GDM1 (cell line): ENCODE results near the gene TSKU.

Experiments
- DNase-seq: peaks from one replicate; lab custom pipeline; 2025; lab: John Stamatoyannopoulos, UW

TSKU gene, protein sequence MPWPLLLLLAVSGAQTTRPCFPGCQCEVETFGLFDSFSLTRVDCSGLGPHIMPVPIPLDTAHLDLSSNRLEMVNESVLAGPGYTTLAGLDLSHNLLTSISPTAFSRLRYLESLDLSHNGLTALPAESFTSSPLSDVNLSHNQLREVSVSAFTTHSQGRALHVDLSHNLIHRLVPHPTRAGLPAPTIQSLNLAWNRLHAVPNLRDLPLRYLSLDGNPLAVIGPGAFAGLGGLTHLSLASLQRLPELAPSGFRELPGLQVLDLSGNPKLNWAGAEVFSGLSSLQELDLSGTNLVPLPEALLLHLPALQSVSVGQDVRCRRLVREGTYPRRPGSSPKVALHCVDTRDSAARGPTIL

DNA sequence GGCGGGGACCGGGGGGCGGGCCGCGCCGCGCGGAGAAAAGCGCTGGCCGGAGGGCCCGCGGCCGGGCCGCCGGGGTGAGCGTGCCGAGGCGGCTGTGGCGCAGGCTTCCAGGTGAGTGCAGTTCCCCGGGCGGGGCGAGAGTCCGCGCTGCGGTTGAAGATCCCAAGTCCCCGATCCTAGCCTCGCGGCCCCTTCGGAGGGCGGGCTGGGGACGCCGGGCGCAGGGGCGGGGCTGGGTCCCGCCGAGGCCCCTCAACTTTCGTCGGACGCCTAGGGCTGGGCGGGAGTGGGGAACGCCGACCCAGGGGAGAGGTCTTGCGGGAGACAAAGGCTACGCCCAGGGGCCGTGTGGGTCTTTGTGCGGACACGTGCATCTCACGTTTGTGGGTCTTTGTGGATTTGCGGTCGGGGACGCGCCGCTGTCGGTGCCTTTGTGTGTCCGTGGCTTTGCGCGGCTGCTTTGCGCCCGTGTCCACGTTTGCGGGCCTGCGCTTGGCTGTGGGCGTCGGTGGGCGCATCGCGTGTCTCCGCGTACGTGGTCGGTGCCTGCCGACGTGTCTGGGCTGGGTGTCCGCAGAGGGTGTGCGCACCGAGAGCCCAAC, at the start of gene TSKU:
Gene TSKU, plus strand, starts transcription at position 63 of the 602 bp plus-strand sequence. CDS start 12,261 bp downstream, outside the sequence.
- DNase-seq = no peak

DNA sequence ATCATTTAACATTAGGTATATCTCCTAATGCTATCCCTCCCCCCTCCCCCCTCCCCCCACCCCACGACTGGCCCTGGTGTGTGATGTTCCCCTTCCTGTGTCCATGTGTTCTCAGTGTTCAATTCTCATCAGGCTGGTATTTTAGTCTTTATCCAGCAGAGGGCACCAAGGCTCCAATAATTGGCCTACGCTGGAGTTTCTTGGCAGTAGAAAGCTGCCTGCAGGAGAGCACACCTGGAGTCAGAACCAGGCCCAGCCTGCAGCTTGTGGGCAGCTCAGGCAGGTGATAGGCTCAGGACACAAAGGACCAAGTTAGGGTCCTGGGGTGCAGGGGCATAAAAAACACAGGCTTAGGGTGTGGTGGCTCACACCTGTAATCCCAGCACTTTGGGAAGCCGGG, 49.2 kb upstream of the TSKU start:
- peak; percentile 58 for DNase-seq

DNA sequence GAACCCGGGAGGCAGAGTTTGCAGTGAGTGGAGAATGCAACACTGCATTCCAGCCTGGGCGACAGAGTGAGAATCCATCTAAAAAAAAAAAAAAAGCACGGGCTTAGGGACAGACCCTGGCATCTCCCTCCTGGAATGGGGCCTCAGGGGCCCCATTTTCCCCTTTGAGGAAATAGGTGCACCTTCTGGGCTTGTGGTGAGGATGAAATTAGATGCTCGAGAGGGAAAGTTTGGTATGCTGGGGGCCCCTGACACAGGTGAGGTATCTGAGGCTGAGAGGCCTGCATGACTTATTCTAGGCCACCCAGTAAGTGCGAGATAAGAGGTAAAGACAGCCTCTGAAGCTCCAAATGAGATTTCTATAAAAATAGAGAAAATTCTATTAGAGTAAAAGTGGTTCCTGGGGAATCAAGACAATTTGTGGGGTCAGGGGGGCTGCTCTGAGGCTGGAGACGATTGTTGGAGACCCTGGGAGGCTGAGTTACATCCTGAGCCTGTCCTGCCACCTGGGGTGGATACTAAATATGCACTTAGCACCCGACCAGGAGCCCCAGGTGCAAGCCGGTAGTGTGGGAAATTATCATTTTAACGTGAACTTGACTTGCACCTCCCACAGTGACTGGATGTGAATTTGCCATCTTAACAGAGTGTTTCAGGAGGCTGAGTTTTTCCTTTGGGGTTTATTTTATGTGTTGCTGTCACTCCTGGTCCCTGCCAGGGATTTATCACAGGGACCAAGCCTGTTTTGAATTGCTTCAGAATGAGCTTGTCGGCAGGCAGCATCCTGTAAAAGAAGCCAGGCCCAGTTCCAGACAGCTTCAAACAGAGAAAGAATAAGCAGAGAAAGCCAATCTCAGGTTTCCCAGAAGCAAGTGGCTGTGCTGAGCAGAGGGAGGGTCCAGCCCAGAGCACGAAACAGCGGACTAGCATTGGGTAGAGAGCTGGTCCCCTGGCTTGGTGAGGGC, 48.4 kb upstream of the TSKU start:
- DNase-seq = no peak

DNA sequence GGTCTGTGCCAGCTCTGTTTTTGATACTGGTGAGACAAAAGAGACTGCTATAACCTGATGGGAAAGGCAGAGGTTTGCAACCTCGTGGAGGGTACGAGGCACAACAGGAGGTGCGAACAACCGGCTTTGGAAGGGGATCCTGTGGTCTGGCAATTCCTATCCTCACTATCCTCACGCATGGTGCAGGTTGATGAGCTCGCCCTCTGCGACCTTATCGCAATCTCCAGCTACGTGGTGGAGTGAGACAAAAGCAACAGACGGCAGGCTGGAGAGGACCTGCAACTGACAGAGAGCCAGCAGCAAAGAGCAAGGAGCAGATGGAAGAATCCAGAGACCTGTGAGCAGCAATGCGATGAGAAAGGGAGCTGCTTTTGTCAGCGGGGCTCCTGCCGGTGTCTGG, 47.3 kb upstream of the TSKU start:
- DNase-seq = no peak

DNA sequence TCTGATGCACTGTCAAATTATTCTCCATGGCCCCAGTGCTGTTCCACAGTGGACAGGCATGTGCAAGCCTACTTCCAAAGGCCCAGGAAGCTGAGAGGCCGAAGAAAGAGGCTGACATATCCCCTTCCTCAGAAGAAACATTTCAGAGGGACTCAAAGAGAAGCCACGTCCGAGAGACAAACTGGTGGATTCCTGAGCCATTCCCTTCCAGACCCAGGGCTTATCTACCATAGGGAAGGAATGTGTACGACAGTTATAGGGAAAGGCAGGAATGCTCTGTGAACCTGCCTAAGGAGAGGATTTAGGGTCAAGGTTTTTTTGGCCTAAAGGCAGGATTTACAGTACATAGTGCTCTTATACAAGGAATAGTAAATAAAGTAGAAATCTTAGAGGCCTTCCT, 46.9 kb upstream of the TSKU start:
- DNase-seq = no peak

DNA sequence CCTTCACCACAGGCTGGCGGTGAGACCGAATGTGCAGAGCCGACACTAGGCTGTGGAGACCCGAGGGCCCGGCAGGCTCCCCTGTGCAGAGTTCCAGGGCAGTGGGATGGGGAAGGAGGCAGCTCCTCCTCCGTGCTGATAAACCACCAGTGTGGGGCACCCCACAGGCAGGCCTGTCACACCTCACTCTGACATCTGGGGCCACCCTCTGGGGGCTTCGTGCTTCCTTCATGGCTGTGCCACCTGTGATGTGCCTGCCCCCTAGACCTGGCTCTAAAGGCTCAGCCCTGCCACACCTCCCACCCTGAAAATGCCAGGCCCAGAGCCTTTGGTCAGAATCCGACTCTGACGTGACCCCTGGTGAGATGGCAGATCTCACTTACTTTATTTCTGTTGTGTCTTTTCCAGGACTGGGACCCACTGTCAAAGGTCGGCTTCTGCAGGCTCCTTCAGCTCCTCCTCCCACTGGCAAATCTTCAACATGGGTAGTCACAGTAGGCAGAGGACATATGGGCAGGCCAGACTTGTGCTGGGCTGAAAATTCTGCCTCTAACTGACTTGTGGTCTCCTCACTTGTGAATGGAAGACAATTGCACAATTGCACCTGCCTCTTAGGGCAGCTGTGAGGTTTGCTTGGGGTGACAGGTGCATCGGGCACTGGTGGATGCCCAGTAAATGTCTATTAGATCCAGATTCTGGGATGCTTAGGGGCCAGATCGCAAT, 46.2 kb upstream of the TSKU start:
- no peak for DNase-seq

DNA sequence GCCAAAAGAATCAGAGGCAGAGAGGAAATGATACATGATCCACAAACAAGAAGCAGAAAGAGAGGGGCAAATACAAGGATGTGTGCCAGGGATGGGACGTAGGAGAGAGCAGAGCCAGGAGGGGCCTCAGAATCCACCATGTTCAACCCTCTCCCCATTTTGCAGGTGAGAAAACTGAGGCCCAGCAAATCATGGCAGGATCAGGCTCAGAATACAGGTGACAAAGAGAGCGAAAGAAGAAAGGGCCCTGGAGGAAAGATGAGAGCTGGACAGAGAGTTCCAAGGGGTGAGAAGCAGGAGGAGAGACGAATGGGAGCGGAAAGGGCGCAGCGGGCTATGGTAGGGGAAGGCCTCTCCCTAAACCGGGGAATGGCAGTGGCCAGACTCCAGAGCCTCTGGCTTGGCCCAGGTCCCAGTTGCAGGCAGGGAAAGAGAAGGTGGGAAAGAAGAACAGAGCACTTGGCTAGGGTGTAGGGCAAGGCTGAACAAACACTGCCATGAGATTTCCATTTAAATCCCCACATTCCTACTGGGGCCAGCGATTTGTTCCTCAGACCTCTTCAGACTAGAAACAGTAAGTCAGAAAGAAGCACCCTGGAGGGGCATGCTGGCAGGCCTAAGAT, 44.4 kb upstream of the TSKU start:
- no peak for DNase-seq

DNA sequence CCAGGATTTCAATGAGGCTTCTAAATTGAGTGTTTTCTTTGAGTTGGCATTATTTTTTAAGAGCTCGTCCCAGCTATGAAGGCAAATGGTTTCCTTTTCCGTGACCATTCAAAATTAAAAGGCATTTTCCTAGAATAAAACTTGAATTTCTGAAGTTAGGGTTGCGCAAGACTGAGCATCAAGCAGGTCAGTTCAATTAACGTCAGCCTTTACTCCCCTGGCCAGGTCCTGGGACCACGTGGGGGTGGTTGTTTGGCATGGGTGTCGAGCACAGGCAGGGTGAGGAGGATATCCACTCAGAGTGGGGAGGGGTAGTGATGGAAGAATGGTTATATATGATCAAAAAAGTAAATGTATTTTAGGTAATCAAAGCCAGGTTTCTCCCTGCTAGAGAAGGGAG, 43.4 kb upstream of the TSKU start:
- no peak for DNase-seq

DNA sequence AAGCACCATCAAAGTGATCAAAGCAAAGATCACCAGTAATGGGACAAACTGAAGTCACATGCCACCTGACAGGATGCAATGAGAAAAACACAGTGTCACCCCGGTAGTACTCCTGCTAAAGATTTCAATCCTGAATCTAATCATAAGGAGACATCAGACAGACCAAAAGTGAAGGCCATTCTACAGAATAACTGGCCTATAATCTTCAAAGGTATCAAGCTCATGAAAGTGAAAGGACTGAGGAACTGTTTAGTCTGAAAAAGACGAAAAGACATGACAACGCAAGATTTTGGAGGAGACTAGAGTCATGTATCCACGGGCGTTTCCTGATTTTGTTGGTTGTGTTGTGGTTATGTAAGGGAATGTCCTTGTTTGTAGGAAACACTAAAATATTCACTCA, 42.4 kb upstream of the TSKU start:
- DNase-seq = no peak

DNA sequence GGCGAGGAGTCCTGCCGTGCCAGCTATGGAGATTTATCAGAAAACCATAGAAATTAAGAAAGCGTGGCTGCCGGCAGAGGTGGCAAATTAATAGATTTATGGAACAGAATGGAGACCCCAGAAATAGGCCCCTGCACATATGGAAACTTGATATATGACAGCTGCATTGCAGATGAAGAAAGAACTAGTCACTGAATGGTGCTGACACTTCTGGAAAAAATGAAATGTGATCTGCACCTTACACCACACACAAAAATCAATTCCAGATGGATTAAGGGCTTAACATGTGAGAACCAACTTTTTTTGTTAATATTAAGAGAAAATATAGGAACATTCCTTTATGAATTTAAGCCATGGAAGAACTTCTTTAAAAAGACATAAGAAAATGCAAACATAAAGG, 40.3 kb upstream of the TSKU start:
- no peak for DNase-seq

DNA sequence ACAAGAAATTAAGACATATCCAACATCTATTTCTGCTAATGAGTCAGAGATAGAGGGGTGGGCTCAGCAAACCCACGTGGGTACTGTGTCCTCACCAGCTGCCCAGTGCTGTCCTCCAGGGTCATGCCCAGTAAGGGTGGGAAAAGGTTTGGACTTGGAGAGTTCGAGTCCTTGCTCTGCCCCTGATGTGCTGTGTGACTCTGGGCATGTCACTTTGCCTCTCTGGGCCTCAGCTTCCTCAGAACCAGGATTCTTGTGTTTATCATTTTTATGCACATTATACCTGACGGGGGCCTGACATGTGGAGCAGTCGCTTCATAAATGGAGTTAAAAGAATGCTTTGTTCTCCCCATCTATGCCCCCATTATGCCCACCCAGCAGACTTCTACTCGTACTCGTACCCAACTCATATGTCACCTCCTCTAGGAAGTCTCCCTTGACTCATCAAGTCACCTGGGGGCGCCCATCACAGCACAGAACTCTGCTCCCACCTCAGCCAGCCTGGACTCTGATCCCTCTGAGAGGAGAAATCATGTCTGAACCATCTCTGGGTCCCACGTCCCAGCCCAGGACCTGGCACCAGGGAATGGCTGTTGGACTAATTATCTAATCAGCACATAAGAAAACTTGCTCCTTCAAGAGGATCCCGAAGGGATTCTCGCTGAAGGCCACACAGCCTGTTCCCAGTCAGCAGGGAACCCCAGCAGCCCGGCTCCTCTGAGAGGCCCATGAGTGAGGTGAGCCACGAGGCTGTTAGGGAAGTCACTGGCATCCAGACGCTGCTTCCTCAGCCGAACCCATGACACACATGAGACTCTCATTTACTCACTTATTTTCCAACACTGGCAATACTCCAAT, 38.7 kb upstream of the TSKU start:
- DNase-seq = no peak

DNA sequence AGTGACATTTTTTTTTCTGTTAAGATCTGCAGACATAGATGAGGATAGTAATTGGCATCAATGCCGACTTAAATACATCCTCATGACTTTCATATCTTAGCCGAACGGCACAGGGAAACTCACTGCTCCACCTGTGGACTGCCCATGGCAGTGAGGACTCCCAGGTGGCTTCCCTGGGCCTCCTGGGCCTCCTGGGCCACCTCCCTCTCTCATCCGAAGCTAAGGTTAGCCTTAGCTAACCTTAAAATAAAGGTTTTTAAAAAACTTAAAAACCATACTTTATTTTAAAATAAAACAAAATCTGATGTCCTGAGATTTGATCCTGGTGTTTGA, 38.1 kb upstream of the TSKU start:
- DNase-seq = no peak

DNA sequence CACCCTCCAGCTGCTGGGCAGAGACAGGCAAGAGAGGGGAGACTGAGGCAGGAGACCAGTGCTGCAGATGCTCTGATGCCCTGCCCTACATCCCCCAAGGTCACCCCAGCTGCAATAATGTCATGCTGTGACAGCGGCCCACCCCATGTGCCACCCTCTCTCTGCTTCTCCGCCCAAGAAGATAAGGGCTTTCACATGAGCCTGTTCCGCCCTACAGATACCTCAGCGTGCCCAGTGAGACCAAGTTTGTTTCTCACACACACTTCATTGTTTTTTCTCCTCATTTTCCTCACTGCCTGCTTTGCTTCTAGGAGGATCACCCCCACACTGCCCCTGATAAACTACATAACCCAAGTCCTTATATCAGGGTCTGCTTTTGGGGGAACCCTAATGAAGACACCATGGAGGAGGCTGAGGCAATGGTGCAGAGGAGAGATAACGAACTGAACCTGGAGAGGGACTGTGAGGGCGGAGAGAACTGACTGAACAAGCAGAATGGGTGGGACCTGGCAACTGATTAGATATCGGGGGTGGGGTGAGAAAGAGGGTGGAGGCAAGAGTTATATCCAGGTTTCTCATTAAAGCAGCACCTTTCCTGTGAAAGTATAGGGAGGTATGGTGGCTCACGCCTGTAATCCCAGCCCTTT, 37.5 kb upstream of the TSKU start:
- no peak for DNase-seq

DNA sequence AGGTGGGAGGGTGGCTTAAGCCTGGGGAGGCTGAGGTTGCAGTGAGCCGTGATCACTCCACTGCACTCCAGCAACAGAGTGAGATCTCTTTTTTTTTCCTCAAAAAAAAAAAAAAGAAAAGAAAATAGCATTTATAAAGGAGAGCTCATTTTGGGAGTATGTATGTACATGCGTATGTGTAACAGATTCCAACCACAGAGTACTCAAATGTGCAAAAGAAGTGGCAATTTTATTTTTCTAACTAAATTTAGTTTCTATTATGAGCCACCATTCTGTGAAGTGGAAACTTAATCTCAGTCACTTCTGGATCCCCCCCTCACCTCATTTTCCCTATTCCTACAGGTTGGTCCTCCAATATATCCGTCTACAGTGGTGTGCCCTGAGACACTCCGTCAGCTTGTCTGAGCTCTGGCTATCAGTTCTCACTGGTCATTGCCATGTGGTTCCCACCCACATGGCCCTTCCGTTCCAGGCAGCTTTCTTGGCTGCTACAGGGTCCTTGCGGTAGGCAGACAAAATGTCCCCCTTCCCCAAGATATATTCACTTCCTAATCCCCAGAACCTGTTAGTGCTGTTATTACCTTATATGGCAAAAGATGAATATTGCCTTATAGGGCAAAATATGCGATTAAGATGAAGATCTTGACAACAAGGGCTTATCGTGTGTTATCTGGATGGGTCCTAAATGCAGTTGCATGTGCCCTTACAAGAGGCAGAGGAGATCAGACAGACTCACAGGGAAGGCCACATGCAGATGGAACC, 35.8 kb upstream of the TSKU start:
- no peak for DNase-seq

DNA sequence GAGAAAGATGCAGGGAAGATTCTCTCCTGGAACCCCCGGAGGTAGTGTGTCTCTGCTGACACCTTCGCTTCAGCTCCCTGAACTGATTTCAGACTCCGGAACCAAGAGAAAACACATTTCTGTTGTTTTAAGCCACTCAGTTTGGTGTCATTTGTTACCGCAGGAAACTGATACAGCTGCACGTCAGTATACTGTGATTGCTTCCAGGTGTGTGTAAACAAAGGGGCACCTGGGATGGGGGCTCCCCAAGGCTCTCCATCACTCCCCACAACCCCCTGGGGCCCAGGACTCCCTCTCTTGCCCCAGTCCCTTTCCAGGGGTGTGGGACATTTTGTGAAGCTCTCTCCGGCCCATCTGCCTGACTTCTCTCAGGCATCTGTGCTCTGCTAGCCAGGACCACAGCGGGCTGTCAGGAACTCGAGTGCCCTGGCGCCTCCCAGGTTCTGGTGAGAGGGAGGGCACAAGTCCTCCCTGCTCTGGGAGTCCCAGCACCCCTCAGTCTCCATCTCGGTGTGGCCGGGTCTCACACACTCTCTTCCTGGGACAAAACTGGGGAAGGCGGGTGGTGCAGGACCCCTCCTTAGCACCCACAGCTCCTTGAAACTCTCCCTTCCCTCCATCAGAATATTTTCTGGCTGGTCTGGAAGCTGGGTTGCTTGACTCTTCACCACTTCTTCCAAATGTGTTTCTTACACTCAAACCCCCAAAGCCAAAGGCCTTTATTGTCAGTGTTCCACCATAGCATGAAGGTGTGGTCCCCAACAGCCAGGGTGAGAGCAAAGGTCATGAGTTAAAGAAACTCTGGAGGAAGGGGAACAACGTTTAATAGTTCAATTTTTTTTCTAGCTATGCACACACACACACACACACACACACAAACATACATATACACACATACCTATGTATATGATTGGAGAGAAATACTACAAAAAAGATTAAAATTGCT, 35.0 kb upstream of the TSKU start:
- no peak for DNase-seq

DNA sequence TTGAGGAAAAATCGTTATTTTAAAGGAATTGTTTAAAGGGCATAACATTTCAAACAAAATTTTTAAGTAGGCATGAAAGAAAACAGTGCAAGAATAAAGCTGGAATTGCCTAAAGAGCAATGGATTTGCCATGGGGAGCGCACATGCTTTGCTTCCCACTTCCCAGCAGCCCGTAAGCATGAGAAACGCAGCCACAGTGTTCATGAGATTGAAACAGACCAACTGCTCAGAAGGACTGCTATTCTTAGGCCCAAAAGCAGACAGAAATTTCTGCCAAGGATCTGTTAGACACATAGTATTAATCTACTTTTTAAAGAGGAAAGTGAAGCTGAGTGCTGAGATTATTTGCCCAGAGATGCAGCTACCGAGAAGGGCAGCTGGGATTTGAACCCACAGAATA, 34.2 kb upstream of the TSKU start:
- no peak for DNase-seq

DNA sequence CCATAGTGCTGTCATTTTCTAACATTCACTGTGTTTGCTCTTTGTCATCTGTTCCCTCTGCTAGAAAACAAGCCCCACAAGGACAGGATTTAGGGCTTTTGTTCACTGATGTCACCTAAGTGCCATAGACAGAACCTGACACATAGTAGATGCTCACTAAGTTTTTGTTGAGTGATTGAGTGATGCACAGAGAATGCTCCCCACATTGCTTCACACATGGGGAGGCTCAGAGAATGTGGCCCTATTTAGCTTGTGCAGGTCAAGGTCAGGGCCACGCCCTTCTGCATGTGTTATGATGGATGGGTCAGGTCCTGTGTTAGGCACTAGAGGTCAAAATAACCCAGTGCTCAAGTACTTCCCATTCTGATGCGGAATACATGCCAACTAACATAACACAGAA, 33.1 kb upstream of the TSKU start:
- no peak for DNase-seq

DNA sequence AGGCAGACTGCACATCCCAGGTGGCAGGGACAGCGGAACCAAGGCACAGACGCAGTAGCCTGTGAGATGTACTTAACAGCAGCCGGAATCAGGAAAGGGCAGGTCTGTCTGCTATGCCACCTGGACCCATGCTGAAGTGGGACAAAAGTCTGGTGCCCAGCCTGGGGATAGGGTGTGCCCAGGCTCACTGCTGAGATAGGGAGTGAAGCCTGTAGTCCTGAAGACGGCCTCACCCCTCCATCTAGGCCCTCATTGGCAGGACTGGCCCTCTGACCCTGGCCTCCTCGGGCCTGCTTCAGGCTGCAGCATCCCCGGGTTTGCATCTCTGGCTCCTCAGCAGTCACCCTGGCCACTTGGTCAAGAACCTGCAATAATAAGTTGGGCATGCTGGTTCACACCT, 32.4 kb upstream of the TSKU start:
- no peak for DNase-seq
